Hippocampal formation (tissue), 2 donors: ENCODE results near the gene ABCG4.
A peak's percentile ranks its signal among the peaks of the same experiment; 100 is the strongest.

Experiments
- DNase-seq, 2 donors: peaks; one replicate each; lab custom pipeline; 2025; lab: John Stamatoyannopoulos, UW

The ABCG4 gene

DNA sequence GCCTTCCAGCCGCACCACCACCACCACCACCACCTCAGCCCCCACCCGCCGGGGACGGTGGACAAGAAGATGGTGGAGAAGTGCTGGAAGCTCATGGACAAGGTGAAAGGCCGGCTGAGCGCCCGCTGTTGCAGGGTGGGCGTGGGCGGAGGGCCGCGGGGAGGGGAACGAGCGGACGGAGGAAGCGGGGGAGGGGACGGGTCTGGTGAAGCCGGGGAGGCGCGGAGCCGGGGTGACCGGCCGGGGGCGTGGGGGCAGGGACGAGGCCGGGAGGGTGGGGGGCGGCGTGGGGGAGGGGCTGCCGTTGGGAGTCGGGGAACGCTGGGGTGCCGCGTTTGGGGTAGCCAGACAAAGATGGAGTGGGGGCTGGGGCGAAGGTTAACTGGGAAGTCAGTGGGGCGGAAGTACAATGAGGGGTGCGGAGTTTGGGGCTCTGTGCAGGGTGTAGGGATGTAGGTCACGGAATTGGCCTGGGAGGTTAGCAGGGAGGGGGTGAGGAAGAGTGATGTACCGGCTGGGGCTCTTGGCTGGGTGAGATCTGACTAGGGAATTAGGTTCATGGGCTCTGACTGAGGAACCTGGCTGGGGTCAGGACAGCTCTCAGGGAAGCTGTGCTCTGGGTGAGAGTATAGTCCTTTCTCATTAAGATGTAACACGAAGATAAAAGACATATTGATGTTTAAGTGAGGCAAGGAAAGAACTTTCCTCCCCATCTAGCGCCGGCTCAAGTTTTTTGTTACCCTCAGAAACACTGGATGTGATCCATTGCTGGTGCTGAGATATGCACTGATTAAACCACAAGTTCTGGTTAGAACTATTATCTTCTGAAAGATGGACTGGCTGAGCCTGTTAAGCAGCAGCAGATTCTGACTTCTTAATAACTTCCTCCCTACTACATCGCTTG is 57.9 kb downstream of the ABCG4 start:
- DNase-seq, result peak in 1 of 2 donors; percentile 5

DNA sequence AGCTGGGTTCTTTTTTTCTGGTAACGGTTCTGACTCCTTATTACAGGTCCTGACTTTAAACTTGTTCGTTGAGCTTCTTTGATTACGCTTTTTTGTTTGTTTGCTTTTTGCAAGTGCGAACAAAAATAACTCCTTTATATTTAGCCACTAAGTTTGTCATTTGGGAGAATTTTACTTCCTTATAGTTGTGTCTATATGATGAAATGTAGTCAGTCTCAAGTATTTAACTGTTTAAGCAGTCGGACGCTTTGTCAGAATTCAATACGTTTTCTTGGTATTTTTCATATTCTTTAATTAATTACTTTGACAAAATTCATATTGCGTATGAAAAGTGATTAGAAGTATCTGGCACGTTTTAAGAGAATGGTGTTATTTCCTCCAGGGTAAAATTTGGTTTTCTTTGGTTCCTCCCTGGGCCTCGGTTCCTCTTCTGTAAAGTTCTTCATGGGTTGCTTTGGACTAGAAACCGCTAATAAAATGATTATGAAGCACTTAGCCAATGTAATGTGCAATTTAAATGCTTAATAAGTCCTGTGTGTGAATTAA is 58.6 kb downstream of the ABCG4 start:
- DNase-seq, result no peak

DNA sequence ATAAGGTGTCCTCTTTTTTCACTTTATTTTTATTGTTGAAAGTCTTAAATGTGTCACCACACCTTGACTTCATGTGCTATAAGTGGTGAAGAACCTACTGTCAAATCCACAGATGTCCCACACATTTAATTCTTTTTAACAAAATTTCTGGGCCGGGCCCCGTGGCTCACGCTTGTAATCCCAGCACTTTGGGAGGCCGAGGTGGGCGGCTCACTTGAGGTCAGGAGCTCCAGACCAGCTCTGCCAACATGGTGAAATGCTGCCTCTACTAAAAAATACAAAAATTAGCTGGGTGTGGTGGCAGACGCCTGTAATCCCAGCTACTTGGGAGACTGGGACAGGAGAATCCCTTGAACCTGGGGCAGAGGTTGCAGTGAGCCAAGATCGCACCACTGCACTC is 60.3 kb downstream of the ABCG4 start:
- no peak for DNase-seq

DNA sequence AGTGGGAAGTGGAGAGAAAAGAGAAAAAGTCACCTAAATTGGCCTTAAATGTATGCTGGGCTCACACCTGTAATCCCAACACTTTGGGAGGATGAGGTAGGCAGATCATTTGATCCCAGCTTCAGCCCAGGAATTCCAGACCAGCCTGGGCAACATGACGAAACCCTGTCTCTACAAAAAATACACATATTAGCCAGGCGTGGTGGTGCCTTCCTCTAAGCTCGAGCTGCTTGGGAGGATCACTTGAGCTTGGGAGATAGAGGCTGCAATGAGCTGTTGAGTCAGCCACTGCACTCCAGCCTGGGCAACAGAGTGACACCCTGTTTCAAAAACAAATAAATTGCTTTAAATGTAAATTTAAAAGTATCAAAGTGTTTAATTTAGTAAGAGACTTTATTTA is 61.2 kb downstream of the ABCG4 start:
- DNase-seq, result no peak
